ENCODE results near the gene TRIM41.

DNA sequence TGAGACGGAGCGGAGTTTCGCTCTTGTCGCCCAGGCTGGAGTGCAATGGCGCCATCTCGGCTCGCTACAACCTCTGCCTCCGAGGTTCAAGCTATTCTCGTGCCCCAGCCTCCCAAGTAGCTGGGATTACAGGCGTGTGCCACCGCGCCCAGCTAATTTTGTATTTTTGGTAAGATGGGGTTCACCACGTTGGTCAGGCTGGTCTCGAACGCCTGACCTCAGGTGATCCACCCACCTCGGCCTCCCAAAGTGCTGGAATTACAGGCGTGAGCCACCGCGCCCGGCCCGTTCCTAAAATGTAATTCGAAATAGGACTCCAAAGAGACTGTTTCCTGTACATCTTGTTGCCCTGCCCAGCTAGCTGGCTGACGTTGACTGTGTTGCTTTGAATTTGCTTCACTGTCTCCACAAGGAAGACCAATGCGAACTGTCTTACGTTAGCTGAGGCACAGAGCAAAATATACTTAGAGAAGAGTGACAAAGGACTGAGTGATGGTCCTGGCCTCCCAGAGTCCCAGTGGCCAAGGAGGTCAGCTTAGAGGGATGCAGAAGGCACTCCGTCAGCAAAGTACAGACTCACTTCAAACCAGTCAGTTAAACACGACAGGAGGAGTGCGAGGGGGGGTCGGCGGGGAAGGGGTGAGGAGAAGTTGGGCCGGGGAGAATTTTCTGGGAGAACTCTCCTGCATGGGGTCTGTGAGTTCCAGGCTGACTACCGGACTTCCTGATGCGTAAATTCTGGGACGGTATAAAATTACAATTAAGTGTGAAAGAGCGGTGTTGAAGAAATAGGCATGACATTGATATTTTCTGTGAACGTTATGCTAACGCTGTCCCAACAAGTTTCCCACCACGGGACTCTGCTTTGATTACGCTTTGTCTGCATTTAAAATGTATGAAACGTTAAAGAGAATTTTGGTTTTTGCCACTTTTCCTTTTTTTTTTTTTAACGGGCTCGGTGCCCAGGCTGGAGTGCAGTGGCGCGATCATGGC is 6.8 kb upstream of the TRIM41 start:
- TF ChIP-seq, protein P1, sequence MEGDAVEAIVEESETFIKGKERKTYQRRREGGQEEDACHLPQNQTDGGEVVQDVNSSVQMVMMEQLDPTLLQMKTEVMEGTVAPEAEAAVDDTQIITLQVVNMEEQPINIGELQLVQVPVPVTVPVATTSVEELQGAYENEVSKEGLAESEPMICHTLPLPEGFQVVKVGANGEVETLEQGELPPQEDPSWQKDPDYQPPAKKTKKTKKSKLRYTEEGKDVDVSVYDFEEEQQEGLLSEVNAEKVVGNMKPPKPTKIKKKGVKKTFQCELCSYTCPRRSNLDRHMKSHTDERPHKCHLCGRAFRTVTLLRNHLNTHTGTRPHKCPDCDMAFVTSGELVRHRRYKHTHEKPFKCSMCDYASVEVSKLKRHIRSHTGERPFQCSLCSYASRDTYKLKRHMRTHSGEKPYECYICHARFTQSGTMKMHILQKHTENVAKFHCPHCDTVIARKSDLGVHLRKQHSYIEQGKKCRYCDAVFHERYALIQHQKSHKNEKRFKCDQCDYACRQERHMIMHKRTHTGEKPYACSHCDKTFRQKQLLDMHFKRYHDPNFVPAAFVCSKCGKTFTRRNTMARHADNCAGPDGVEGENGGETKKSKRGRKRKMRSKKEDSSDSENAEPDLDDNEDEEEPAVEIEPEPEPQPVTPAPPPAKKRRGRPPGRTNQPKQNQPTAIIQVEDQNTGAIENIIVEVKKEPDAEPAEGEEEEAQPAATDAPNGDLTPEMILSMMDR (IDR thresholded peaks at IDR 0.05): no peak
- no peak for TF ChIP-seq POLR2A (IDR thresholded peaks at IDR 0.05)

All from transverse colon (tissue), 3 donors.